GM19438 (cell line): ENCODE data around the gene SHD.

ENCODE experiments used
- ATAC-seq: cut with Tn5 transposase; IDR thresholded peaks from one replicate; pipeline ENCODE4 v1.9.1; 2021; ENCODE audit warnings: low read depth; ENCODE audit not compliant: unreplicated experiment

Gene SHD

DNA sequence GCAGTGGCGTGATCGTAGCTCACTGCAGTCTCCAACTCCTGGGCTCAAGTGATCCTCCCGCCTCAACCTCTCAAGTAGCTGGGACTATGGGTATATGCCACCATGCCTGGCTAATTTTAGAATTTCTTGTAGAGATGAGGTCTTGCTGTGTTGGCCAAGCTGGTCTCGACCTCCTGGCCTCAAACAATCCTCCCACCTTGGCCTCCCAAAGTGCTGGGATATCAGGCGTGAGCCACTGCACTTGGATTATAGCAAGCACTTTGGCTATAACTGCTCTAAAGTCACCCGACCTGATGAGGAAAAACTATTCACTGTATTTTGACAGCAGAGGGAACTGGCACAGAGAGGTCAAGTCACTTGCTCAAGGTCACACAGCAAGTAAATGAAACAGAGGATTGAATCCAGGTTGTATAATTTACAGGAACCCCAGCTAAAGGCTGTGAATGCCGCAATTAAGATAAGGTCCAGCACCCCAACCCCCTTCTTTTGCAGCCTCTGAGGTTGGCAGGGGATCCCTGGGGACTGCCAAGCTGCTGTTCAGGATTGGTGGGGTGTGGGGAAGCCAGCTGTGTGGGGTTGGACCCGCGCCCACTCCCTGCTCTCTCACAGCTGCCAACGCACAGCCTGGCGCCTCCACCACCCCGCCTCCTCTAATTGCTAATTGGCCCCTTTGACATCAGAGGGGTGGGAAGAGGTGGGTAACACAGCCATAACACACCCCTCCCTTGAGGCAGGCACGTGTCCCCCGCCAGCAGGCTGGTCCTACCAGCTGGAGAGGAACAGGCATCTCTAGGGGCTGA is 17.1 kb downstream of the SHD start:
- ATAC-seq = no peak

DNA sequence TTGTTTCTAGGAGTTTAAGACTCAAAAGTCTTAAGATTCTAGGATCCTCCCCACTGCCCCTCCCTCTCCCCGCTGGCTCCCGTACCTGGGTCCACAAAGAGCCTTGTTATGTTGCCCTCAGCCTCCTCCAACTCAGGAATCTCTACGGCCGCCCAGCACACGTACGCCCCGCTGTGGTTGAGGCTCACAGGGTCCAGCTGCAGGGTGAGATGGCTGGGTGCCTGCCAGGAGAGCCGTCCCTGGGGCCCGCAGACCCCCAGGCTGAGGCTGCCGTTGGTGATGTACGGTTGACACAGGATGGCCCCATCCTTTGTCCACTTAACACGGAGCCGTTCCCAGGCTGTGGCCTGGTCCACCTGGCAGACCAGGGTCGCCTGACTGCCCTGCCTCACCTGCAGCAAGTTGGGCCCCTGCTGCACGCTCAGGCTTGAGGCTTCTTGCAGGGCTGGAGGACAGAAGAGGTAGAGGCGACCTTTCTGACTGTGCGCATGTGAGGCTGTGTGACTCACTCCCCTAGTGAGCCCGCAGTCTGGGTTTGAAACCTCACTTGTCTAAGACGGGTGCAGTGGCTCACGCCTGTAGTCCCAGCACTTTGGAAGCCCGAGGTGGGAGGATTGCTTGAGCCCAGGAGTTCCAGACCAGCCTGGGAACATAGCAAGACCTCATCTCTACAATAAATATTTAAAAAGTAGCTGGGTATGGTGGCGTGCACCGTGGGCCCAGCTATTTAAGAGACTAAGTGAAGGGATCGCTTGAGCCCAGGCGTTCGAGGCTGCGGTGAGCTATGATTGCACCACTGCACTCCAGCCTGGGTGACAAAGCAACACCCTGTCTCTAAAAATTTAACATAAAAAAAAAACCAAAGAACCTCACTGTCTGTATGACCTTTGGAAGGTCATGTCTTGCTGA is 19.1 kb downstream of the SHD start:
- ATAC-seq = no peak

DNA sequence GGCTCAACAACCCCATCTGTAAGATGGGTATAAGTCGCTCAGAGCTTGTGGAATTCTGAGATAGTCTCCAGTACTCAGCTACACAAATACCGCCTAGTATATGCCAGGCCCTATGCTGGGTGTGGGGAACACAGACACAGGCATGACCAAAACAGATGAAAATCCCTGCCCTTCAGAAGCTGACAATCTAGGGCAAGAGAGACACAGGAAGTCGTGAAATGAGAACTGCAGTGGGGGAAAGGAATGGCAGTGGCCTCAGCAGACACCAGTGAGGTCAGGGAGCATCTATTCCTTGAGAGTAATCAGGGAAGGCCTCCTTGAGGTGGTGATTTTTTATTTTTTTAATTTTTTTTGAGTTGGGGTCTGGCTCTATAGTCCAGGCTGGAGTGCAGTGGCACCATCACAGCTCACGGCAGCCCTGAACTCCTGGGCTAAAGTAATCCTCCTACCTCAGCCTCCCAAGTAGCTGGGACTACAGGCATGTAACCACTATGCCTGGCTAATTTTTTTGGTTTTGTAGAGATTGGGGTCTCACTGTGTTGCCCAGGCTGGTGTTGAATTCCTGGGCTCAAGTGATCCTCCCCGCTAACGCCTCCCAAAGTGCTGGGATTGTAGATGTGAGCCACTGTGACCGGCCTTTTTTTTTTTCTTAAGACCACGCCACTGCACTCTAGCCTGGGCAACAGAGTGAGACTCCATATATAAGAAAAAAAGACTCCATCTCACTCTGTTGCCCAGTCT is 19.9 kb downstream of the SHD start:
- ATAC-seq = no peak

DNA sequence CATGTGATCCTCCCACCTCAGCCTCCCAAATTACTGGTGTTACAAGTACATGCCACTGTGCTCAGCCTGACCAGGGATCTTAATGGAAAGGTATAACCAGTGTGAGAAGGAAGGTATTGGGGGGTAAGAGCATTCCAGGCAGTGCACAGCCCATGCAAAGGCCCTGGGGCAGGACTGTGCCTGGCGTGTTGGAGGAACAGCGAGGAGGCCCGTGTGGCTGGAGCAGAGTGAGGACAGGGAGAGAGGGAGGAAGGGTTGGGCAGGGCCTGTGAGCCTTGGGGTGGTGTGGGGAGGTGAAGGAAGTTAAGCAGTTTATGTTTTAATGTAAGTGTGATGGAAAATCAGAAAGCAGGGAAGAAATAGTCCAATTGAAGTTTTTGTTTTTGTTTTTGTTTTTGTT is 21.5 kb downstream of the SHD start:
- no peak for ATAC-seq

DNA sequence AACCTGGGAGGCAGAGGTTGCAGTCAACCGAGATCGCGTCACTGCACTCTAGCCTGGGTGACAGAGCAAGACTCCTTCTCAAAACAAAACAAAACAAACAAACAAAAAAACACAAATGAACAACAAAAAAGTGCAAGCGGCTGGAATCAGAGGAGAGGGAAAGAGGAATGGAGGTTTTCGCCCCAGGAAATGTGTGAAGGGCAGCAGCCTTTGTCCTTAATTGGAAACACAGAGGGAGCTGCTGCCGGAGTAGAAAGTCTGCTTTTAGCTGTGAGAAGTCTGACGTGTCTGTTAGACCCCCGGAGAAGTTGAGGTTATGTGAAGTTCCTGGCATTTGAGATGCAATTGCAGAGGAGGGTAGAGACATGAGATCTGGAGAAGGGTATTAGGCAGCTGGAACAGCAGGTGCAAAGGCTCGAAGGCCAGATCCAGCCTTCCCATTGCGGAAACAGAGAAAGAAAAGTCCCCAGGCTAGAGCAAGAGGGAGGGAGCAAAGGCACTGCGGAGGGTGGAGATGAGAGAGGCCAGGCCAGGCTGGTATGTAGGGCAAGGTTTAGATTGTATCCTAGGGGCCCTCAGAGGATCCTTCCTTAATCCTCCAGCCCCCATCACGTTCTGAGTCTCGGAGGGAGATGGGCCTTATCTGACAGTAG is 22.6 kb downstream of the SHD start:
- no peak for ATAC-seq

DNA sequence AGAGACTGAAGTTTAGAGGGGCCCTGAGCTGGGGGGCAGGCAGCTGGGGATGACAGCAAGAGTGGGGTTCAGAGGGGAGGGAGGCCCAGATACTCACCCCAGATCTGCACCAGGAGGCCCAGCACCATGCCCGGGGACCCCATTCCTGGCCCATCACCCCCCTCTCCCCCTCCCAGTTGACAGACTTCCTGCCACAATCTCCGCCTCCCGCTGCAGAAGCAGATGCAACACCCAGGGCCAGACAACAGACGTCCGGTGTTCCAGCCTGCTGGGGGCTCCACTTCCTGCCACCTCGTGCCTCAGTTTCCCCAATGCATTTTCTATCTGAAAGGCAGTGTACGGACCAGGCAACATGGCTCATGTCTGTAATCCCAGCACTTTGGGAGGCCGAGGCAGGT is 23.2 kb downstream of the SHD start, which contains the start of gene TMIGD2:
Gene TMIGD2 (minus strand): TSS at position 147 of the 398 bp plus-strand sequence. CDS start 4 bp downstream, at position 143.
- no peak for ATAC-seq

DNA sequence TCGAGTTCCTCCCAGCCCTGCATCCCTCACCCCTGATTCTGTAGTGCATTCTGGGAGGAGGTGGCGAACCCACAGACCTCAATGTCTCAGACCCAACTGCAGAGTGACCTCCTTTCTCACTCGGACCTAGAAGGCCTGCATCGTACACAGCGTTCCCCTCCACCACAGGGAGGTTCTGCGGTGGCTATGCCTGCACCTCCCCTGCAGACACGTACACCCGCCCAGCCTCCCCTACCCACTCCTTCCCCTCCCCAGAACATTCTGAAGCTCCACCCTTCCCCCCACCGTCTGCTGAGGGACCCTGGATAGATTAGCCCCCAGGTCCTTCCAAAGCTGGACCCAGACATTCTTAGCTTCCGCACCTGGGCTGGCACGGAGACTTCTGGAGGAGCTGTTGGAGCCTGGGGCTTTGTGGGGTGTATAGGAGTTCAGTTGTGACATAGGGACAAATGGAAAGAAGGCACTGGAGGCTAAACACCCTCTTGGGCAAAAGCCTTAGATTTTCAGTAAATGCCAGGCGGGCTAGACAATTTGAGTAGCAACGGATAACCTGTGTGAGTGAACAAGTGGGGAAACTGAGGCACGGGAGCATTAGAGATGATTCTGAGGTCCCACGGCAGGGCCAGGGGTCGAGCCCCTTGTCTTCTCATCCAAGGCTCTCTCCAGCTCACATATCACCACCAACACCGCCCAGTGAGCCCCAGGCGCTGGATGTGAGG is 24.9 kb downstream of the SHD start:
- ATAC-seq = no peak

DNA sequence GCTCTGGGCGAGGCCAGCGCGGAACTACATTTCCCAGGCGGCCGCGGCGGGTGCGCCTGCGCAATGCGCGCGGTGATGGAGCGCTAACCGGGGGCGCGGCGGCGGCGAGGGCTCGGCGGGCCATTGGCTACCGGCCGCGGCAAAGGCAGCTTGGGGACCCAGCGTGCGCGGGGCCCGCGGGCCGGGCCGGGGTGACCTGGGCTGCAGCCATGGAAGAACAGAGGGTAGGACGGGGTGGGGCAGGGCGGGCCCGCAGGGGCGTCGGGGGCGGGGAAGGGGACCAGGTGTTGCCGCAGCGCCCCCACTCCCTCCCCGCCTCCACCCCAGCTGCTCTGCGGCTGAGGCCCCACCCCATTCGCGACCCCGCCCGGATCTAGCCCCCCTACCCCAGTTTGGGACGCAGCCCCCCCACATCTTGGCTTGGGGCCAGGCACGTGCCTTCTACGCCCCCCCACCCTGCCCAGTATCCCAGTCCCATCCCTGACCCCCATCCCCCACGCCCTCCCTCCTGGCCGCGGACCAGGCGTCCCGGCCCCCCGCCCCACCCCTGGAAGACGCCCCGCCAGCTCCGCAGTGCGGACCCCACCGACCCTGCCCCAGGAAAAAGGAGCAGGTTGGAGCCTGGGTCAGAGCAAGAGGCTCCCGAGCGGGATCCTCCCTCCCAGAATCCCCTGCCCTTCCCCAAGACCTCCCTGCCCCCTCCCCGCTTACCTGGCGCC is 25.6 kb downstream of the SHD start, which contains the start of gene FSD1:
Gene FSD1 (plus strand): TSS at position 61 of the 719 bp plus-strand sequence. CDS start 149 bp downstream, at position 210.
- no peak for ATAC-seq

DNA sequence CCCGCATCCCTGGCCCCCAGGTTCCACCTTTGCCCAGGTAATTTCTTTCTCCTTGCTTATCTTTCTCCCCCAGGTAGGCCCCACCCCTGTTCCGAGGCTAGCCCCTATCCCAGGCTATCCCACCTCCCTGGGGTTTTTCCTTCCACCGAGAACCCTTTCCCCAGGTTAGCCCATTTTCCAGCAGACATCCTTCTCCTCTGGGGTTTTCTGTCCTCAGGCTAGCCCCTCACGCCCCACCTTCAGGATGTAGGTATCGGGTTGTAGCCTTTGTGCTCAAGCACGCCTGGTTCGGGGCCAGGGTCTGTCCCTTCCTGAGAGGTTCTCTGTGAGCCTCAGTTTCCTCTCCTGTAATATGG is 26.2 kb downstream of the SHD start:
- no peak for ATAC-seq

DNA sequence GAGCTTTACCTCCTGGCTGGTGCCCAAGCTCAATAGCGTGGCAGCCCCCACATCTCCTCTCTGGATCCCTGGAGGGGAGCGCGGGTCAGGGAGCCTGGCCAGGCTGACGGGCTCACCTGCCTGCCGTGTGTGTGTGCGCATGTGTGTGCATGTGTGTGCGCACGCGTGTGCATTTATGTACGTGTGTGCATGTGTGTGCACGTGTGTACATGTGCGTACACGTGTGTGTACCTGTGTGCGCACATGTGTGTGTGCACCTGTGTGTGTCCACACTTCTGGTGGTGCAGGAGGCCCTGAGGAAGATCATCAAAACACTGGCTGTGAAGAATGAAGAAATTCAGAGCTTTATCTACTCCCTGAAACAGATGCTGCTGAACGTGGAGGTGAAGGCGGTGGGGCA is 26.6 kb downstream of the SHD start:
- no peak for ATAC-seq

DNA sequence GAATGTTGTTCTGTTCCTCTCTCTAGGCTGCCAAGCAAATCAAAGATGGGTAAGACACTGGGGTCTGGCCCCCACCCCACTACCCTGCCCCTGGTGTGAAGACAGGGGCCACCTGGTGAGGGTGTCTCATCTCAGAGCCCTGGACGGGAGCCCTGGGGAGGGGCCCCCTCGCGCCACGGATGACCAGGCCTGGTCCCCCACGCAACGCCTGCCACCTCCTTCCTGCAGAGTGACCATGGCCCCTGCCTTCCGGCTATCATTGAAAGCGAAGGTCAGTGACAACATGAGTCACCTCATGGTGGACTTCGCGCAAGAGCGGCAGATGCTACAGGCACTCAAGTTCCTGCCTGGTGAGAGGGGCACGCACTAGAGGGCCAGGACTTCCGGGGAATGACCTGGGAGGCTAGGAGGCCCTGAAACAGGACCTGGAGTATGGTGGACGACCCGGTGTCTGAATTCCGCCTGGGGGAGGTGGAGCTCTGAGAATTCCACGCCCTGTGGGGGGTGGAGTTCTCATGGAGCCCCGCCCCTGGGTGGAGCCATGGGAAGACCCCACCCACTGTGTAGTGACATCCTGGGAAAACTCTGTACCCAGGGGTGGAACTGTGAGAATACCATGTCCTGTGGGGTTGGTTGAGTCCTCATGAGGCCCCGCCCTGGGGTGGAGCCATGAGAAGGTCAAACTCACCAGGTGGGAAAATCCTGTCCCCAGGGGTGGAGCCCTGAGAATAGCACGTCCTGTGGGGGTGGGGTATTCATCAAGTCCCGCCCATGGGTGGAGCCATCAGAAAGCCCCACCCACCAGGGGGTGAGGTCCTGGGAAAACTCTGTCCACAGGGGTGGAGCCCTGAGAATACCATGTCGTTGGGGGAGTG is 31.4 kb downstream of the SHD start:
- no peak for ATAC-seq

DNA sequence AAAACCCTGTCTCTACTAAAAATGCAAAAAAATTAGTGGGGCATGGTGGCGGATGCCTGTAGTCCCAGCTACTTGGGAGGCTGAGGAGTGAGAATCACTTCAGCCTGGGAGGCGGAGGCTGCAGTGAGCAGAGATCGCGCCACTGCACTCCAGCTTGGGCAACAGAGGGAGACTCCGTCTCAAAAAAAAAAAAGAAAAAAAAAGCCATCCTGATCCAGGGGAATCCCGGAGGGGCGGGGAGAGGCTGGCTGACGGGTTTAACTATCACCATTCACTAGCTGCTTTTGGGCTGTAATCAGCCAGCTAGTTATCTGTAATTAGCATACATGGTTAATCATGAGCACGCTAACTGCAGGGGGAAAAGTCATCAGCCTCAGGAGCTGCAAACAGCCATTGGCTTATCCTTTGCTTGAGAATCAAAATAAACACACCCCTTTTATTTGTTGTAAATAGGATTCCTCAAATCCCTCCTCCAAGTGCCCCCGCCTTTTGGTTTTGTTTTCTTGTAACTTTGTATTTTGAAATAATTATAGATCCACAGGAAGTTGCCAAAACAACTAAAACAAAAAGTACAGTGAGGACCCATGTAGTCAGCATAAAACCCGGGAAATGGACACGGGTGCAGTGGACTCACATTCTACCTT is 34.9 kb downstream of the SHD start:
- ATAC-seq = no peak

DNA sequence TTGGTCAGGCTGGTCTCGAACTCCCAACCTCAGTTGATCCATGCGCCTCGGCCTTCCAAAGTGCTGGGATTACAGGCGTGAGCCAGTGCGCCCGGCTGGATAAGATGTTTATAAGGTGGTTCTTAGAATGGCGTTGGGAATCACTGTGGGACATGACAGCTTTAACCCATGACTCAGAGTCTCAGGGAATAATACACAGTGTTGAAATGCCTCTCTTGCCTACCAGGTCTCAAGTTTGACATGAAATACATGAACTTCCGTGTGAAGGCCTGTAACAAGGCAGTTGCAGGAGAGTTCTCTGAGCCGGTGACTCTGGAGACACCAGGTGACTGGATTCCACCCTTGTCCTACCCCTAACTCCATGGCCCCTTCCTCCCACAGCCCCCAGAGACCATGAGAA is 37.9 kb downstream of the SHD start:
- no peak for ATAC-seq

DNA sequence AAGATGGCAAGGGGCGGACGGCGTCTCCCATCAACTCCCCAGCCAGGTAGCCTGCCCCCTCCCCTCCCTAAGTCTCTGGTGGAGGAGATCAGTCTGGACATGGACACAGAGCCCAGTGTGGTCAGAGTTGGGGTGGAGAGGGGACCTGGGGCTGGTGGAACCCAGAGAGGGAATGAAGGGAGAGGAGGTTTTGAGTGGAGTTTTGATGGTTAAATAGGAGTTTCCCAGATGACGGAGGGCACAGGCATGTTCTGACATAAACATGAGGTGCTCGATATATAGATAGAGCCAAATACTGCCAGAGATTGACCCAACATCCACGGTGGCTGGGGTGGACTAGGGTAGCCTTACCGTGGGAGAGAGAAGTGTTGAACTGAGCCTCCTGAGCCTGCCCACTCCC is 39.4 kb downstream of the SHD start:
- no peak for ATAC-seq

DNA sequence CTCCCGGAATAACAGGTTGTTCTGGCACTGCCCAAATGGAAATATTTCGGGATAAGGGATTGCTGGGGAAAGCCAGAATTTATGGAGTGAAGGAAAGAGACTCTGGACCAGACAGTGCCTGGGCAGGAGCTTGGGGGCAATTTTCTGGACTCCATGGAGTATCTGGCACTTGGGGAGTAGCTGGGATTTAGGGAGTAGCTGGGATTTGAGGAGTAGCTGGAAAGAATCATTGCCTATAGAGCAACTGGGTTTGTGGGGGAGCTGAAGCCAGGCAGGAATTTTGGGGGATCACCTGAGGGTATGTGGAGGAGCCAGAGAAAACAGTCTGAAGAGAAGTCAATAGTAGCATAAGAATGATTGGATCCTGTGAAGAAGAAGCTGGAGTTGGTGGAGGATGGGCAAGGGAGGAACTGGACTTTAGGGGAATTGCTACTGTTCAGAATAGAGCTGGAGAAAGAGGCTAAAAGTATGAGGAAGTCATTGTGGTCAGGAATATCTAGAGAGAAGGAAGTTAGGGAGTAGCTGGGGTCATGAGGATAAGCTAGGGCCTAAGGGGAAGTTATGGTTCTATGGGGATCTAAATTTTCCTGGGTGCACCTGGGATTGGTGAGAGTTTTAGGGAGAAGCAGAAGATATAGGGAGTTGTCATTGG is 40.1 kb downstream of the SHD start:
- ATAC-seq = no peak

DNA sequence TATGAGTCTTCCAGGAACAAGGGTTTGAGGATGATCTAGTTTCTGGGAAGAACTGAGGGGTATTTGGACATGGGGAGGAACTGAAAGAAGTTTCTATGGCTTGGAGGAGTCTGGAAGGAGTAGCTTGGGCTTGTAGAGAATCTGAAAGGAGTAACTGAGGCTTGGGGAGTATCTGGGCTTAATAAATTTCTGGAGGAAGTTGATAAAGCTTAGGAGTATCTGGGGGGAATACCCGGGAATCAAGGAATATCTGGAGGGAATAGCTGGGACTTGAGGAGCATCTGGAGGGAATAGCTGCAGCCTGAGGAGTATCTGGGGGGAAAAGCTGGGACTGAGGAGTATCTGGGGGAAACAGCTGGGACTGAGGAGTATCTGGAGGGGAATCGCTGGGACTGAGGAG is 41.4 kb downstream of the SHD start:
- ATAC-seq = no peak

DNA sequence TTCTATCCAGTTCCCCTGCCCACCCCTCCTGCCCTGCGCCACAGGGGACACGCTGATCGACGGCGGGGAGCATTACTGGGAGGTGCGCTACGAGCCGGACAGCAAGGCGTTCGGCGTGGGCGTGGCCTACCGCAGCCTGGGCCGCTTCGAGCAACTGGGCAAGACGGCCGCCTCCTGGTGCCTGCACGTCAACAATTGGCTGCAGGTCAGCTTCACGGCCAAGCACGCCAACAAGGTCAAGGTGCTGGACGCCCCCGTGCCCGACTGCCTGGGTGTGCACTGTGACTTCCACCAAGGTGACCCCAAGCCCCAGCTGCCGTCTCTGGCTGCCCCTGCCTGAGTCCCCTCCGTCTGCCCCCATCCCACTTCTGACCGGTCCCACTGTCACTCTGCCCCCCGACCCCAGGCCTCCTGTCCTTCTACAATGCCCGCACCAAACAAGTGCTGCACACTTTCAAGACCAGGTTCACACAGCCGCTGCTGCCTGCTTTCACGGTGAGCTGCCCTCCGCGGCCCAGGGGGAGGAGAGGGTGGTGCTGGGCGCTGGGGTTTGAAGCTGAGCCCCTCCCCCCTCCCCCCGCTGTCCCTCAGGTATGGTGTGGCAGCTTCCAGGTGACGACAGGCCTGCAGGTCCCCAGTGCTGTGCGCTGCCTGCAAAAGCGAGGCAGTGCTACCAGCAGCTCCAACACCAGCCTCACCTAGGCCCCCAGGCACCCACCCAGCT is 44.0 kb downstream of the SHD start:
- ATAC-seq = no peak
